ENCODE results near the gene ABCB7.

DNA sequence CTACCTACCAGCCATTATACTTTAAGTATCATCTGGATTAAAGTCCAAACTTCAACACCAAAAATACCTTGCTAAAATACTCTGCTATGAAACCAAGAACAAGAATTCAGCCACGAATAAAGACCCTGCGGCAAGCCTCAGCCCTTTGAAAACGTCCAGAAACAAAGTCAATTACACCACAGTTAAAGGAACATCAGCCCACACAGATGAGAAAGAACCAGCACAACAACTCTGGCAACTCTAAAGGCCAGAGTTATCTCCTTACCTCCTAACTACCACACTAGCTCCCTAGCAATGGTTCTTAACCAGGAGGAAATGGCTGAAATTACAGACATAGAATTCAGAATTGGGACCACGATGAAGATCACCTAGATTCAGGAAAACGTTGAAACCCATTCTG lies 23.4 kb downstream of the ABCB7 start:
- TF ChIP-seq, protein P1, sequence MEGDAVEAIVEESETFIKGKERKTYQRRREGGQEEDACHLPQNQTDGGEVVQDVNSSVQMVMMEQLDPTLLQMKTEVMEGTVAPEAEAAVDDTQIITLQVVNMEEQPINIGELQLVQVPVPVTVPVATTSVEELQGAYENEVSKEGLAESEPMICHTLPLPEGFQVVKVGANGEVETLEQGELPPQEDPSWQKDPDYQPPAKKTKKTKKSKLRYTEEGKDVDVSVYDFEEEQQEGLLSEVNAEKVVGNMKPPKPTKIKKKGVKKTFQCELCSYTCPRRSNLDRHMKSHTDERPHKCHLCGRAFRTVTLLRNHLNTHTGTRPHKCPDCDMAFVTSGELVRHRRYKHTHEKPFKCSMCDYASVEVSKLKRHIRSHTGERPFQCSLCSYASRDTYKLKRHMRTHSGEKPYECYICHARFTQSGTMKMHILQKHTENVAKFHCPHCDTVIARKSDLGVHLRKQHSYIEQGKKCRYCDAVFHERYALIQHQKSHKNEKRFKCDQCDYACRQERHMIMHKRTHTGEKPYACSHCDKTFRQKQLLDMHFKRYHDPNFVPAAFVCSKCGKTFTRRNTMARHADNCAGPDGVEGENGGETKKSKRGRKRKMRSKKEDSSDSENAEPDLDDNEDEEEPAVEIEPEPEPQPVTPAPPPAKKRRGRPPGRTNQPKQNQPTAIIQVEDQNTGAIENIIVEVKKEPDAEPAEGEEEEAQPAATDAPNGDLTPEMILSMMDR (conservative IDR thresholded peaks at IDR 0.05; ENCODE audit: low read length), result no peak
- TF ChIP-seq EZH2phosphoT487 (IDR thresholded peaks at IDR 0.05; ENCODE audit: borderline replicate concordance, low read depth, low read length), result no peak
